GM23248 (cell line): Measurements from ENCODE around the gene TPCN1.

Experiments used
- EZH2 ChIP-seq: fragments of 200-600 bp; sonication (generic); IDR thresholded peaks from 2 replicates; pipeline ENCODE4 v1.6.1; 2018; ENCODE audit warnings: antibody characterized with exemption, mild to moderate bottlenecking; ENCODE audit not compliant: insufficient read depth, poor library complexity, severe bottlenecking
- EZH2phosphoT487 ChIP-seq: fragments of 200-600 bp; sonication (generic); IDR thresholded peaks from 2 replicates; pipeline ENCODE4 v1.6.1; 2018; ENCODE audit warnings: antibody characterized with exemption, moderate library complexity, mild to moderate bottlenecking, low read depth; ENCODE audit not compliant: insufficient read depth

GRCh38 chr12:113231235-113232088, 10.2 kb downstream of the TPCN1 start:
- TF ChIP-seq EZH2 (no peak), EZH2phosphoT487 (no peak)
